GM21717 (cell line): ENCODE data around the gene EFCAB6.

Experiments used
- ATAC-seq: cut with Tn5 transposase; IDR thresholded peaks from one replicate; pipeline ENCODE4 v1.9.1; 2021; ENCODE audit warnings: mild to moderate bottlenecking, moderate library complexity; ENCODE audit not compliant: unreplicated experiment

Gene EFCAB6

DNA sequence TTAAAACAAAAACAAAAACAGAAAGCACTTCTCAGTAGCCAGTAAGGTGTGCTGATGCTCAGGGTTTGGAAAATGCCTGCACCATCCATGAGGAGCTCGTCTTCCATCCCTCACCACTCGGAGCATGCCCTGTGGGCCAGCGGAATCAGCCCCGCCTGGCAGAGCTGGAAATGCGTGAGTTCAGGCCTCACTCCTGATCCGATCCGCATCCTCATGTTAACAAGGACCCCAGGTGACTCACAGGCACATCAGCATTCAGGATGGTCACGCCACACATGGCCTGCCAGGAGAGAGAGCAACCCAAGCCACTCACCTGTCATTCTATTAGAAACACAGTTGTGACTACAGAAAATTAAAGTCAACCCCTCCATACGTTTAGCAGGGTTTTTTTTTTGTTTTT, 211.8 kb downstream of the EFCAB6 start:
- ATAC-seq = no peak

DNA sequence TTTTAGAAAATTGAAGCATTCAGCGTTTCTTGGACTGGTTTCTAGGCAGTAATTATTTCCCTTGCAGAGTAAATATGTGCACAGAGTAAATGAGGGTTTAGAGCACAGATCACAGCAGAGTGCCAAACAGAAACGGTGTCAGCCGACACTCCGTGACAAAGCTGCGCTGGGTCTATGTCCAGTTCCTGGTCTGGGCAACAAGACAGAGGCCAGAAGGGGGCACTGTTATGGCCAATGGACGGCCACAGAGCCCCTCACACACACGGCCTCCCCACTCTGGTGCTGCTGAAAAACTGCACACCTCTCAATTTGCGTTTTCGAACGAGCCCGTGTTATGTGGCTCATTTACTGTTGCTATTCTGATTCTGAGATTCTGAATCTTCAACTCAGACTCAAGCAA, 219.6 kb downstream of the EFCAB6 start:
- no peak for ATAC-seq

DNA sequence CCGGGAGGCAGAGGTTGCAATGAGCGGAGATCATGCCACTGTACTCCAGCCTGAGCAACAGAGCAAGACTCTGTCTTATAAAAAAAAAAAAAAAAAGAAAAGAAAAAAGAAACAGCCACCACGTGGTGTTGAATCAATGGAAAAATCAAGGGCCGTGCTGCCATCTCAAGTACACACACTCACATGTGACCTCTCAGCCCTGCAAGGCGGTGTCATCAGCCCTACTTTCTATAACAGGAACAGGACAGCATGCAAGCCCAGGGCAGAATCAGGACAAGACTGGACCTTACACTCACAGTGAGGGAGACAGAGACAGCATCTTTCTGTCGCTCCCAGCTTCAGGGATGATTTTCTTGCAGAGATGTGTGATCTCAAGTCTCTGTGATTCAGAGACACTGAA, 220.7 kb downstream of the EFCAB6 start:
- no peak for ATAC-seq

DNA sequence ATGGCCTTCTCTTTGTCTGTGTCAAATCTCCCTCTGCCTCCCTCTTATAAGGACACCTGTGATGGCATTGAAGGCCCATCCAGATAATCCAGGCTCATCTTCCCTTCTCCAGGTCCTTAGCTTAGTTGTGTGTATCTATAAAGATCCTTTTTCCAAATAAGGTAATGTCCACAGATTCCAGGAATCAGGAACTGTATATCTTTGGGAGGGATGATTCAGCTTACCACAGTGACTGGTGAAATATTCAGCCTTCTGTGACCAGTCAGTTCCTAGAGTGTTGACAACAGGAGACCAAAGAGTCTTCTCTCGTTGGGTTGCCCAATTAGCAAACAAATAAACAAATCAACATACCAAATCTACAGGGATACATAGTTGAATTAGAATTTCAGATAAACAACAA, 224.5 kb downstream of the EFCAB6 start:
- ATAC-seq = no peak

DNA sequence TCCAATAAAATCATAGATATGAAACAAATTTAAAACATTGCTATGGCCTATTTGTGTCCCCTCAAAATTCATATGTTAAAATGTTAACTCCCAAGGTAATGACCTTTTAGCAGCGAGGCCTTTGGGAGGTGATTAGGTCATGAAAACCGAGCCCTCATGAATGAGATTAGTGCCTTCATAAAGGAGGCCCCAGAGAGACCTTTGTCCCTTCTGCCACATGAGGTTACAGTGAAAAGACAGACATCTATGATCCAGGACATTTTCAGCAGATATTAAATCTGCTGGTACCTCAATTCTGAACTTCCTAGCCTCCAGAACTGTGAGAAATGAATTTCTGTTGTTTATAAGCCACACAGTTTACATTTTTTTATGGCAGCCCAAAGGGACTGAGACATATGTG, 228.6 kb downstream of the EFCAB6 start:
- no peak for ATAC-seq

DNA sequence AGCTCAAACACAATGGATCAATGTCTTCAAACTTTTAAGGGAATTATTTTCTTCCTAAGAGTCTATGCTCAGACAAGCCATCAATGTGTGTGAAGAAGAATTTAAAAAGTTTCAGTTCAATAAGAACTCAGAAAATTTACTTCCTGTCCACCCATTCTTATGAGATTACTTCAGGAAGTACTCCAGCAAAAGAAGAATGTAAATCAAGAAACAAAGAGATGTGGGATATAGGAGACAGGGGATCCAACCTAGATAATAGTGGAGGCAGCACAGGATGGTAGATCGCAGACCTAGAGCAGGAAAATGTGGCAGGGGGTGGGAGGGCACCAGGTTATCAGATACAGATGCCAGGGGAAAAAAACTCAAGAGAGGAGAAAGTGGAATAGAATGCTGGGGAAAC, 229.7 kb downstream of the EFCAB6 start:
- no peak for ATAC-seq

DNA sequence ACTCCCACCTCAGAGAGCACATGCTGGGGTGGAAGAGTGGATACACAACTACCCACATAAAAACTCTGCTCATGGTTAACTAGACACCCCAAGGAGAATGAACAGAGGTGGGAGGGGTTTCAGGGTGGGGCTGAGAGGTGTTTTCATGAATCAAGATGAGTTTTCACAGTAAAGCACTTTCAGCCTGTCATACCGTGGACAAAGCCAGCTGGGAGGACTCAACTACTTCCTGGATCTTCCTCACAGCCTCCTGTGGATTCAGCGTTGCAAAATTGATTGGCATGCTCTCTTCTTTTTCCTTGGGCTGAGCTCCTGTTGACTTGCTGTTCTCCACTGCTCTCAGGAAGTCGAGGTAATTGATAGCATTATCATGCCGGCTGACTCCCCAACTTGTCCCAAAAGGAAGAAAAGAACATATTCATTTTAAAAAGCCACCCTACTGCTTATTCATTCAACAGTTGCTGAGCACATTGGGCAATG, 231.8 kb downstream of the EFCAB6 start:
- no peak for ATAC-seq

DNA sequence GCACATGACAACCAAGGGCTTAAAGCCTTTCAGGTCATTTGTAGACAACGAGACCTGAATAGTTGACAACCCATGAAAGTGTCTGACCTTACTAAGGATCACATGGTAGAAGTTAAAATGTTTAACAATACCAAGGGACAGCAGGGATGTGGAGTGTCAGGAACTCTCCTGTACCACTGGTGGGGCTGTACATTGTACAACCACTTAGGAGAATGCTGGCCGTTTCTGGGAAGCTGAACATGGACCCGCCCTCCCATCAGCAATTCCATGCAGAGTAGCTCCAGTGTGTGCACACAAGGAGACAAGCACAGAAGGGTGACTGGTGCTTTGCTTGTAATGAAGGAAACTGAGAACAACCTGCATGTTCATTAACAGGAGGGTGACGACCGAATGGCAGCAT, 237.4 kb downstream of the EFCAB6 start:
- no peak for ATAC-seq

DNA sequence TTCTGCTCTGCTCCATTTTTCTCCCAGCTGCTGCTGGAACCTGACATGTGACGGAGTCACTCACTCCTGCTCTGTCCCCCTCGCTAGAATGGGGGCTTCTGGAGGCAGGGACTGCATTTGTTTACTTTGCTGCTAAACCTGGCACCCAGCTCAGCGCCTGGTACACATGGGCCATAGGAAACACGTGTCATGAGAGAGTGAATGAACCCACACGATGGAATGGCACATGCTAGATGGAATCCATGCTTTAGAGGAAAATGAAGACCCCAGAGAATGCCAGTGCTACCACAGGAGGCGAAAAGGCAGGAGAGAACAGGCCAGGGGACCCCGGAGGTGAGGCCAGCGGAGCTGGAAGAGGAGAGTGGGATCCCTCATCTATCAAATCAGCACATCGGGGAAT, 239.4 kb downstream of the EFCAB6 start:
- ATAC-seq = no peak

DNA sequence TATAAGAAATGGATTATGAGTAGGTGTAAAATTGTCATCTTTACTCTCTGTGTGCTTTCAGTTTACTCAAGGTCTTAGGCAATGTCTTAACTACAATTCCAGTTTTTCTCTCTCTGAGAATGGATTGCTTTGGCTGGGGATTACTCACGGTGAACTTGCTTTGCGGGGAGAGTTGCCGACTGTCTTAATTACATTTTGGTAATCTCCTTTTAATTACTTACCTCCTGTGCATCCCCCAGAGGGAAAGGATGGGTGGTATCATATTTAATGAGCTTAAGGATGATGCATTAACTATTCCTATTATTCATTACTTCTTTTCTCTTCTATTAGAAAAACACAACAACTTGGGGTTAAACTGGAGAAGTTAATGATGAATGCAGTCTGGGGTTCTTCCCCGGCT, 240.9 kb downstream of the EFCAB6 start:
- ATAC-seq = no peak

DNA sequence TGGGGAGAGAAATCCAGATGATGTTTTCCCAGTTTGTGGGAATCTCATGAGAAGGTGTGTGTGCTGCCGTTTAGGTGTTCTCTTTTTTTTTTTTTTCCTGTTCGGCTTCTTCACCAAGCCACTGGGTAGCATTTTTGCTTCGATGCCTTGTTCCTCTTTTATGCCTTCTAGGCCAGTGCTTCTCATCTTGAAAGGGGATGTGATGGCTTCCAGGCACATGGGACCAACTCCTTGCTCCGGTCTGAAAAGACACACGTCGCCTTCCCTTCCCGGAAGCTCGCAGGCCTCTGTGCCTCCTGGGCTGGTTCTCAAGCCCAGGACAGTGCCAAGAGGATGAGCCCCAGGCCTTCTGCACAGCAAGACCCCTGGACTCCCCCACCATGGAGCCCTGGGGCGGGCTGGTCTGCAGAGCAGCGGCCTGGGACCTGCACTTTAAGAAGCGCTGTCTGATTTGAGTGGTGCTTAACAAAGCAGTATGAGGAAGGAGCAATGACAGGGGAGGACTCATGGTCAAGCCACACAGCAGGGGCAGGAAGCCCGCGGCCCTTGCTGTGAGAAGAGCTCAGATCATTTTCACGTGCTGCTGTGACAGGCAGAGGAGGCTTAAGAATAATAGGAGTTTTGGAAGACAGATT, 241.5 kb downstream of the EFCAB6 start:
- ATAC-seq = no peak

DNA sequence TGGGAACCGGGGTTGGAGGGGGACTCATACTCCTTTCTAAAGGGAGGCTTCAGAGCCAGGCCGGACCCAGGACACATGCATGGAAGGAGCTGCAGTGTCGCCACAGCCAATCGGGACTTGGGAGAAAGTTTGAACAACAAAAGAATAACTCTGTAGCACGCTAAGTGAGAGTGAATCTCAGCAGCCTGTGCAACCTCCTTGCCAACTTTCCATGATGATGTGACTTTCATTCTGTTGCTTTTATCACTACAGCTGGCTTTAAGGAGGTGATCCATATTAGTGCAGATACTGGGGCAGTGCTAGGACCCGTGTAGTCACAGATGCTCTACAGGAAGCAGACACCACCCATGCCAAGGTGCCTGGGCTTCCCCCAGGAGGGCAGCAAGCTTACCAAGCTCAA, 243.0 kb downstream of the EFCAB6 start:
- ATAC-seq = no peak

DNA sequence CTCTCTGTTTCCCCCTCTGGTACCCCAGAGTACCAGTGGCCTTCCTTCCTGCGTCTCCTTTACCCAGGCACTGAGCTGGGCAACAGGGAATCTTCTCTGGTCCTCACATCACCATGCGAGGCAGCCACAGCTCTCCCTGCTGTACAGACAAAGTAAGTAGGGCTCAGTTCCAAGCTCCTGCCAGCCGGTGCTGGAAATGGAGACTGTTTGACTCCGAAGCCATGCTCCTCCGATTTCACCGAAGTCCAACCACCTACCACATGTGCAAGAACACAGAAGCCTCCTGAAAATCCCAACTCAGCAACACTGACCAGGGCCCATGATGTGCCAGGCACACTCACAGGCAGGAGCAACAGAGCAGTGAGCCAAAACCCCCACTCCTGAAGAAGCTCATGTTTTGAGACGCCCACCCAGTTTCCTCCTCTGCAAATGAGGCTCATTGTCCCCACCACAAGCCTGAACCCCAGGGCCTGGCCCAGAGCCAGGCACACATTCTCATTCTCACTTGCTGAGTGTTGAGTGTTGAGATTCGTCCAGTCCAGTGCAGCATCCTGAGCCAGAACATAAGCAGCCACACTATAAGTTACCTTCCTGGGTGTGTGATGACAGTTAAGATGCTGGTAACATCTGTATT, 244.3 kb downstream of the EFCAB6 start:
- no peak for ATAC-seq

DNA sequence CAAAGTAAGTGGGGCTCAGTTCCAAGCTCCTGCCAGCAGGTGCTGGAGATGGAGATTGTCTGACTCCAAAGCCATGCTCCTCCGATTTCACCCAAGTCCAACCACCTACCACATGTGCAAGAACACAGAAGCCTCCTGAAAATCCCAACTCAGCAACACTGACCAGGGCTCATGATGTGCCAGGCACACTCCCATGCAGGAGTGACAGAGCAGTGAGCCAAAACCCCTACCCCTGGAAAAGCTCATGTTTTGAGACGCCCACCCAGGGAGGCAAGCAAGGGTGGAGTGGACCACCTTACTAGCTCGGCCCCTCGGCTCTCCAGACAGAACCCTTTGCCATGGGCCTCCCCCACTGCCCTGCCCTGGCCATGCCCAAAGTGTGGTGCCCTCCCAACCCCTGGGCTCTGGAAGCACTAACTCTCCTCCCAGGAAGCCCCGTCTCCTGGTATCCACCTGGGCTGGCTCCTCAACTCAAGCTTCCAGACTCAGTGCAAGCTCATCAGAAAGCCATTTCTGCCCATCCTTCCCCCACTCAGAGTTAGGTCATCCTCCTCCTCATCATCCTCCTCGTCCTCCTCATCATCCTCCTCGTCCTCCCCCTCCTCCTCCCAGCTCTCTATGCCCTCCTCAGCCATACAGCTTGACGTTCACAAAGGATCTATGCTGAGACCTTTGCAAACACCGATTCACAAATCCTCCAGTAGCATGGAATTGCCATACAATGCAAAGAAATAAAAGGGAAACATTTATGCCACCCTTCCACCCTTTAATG, 245.4 kb downstream of the EFCAB6 start:
- no peak for ATAC-seq

DNA sequence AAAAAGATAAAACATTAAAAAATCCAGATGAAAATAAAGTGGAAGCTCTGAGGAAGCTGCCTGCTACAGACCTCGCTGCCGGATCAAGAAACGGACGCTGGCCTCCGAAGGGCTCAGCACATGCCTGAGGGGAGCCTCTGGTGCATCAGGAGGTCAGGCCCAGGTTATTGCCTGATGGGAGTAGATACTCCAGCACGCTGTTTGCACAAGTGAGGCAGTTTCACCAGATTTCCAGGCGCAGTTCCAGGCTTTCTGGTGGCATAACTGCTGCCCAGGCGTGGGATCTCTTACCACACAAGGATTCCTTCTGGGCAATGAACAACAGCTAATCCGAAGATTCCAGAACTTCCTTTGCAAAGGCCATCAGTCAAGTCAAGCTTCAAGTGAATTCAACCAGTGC, 246.1 kb downstream of the EFCAB6 start:
- no peak for ATAC-seq

DNA sequence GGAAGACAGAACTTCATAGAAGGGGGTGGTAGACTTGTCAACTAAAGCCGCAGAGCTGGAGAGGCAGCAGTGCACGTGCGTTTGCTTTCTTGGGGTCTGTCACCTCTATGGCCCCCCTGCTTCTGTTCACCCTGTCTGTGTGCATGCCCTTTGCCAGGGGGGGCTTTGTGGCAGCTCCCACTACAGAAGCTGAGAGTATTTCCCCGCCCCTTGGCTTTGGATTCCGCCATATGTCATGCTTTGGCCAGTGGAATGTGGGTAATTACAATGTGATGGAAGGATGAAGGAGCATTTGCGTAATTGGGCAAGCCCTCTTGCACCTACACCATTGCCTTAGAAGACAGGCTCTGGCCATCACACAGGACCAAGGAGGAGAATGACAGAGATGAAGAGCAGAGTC, 247.2 kb downstream of the EFCAB6 start:
- no peak for ATAC-seq

DNA sequence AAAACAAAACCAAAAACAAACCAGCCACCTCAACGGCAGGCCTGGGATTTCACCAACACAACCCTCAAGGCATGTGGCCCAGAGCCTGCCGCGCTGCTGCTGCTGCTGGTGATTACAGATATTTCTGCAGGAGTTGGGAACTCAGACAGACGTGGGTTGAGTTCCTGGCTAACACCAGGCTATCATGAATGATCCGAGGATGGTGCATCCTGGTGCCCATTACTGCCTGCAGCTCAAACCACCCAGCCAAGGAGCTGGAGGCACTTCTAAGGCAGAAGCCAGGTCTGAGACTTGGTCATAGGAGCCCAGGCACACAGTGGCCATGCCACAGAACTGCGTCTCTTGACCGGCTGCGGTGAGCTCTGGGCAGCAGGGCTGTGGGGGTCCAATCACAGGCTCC, 248.5 kb downstream of the EFCAB6 start:
- no peak for ATAC-seq

DNA sequence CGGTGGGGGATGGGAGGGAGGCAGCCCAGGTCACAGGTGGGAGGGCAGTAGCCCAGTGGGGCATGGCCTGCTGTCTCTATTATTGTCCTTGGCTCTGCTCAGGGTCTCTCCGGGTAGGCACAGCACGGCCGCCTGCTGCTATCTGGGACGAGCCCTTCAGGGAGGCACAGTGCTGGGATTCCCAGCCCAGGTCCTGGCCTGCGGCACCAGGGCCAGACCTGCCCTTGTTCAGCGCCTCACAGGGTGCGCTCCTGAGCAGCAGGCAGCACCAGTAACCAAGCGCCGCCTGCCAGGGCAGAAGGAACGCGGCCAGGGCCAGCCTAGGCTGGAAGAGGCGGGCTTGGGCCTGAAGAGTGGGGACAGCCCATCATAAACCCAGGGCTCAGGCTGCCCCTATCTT, 249.3 kb downstream of the EFCAB6 start:
- no peak for ATAC-seq

DNA sequence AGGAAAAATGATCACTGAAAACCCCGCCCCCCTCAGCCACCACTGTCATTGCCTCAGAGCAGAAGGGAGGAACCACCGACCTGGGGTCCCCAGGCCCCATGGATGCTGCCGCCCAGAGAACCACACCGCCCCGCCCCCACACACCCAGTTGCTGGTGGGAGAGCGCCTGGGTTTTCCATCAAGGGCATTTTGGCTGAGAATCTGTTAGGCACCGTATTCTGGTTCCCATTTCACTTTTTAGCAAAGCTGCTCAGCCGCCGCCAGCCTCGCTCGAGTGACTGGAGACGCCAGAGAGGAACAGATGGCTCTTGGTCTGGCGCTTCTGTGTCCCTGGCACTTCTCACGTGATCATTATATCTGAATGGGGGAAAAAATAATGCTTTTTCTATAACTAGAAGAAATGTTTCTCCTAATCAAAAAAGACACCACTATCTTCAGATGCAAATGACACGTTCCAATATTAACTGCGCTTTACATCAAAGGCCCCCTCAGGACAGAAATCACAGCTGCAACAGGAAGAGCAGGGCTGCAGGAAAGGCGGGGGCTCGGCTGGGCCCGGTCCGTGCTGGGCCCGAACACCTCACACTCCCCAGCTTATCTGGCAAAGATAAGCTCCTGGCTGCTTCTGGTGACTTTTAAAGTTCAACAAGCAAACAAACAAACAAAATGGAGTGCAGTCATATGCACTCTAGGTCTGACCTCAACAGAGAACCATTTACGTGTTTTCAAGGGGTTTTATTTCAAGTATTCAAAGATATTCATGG, 250.5 kb downstream of the EFCAB6 start:
- ATAC-seq = no peak

DNA sequence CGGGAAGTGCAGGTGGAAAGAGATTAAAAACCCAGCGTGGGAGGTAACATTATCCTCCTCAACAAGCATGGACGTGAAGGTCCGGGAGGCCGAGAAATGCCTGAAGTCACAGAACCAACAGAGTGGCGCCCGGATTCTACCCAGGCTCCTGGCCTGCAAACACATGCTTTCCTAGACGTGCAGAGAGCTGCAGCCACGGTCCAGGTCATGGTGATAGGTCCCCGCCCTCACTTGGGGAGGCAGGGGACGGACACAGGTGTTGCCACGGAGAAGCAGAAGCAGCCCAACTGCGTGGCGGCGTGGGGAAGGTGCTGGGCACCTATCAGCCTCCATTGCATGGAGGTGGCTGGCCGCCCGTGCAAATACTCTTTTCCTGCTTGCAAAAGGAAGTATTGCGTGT, 251.5 kb downstream of the EFCAB6 start:
- no peak for ATAC-seq
